Gastroesophageal sphincter (tissue), 4 donors: ENCODE measurements around the gene ARMC2. TPM values are rescaled to one million over a fixed set of nuclear protein-coding genes. Genes with fewer than 3 reads are reported as not detected.

Experiments used
- ATAC-seq: fragments of 150-250 bp; one replicate; pipeline ENCODE4 v1.9.1; 2016; ENCODE audit warnings: mild to moderate bottlenecking, moderate library complexity
- H3K27ac ChIP-seq, 4 donors: fragments of 200-600 bp; sonication (generic) in 3 of 4; 1 replicate in 3 of 4; 2 replicates in 1 of 4; pipeline ENCODE4 v1.5.1; 2016 to 2019
- H3K27me3 ChIP-seq: fragments of 200-600 bp; sonication (generic); one replicate; pipeline ENCODE4 v1.5.1; 2019
- H3K36me3 ChIP-seq, 2 donors: fragments of 200-600 bp; sonication (generic); one replicate each; pipeline ENCODE4 v1.5.1; 2019; ENCODE audit warnings: control low read depth in 1 of 2
- H3K4me1 ChIP-seq, 3 donors: fragments of 200-600 bp; sonication (generic); 1 replicate in 2 of 3; 2 replicates in 1 of 3; pipeline ENCODE4 v1.5.1; 2016 to 2019; ENCODE audit warnings: control low read depth in 2 of 3
- H3K4me3 ChIP-seq, 2 donors: fragments of 200-600 bp; sonication (generic); one replicate each; pipeline ENCODE4 v1.5.1; 2019; ENCODE audit warnings: mild to moderate bottlenecking in 1 of 2, moderate library complexity in 1 of 2
- H3K9me3 ChIP-seq, 3 donors: fragments of 200-600 bp; sonication (generic); one replicate each; pipeline ENCODE4 v1.5.1; 2017 to 2019; ENCODE audit warnings: control low read depth in 2 of 3
- EP300 ChIP-seq: sonication (generic); formaldehyde crosslinking; IDR thresholded peaks from one replicate; pipeline ENCODE4 v1.6.1; 2017; ENCODE audit warnings: antibody characterized with exemption, mild to moderate bottlenecking
- POLR2A ChIP-seq, 2 donors: fragments of 450-650 bp; IDR thresholded peaks; one replicate each; pipeline ENCODE4 v1.6.1; 2017; ENCODE audit warnings: antibody characterized with exemption in 2 of 2, mild to moderate bottlenecking in 2 of 2, moderate library complexity in 1 of 2
- POLR2AphosphoS5 ChIP-seq: sonication (generic); formaldehyde crosslinking; IDR thresholded peaks from one replicate; pipeline ENCODE4 v1.6.1; 2017; ENCODE audit warnings: antibody characterized with exemption
- WGBS, 2 donors: methylation state at CpG; one replicate each; pipeline ENCODE4 v1.1.5; 2018; ENCODE audit warnings: low coverage in 1 of 2; 5-methylcytosine and 5-hydroxymethylcytosine counted together
- total RNA-seq, 4 donors: library from RNA; depleted of rRNA; stranded (reverse); fragments of >200 nt; gene quantifications; one replicate each; pipeline ENCODE4 v1.1.0, GENCODE V29; 2016
- TF ChIP-seq, protein P1 (sequence below), 4 experiments: fragments of 200-600 bp in 2 of 4; fragments of 450-650 bp in 2 of 4; sonication (generic) in 1 of 4; IDR thresholded peaks; one replicate each; pipeline ENCODE4 v1.5.1; 2017 to 2019; ENCODE audit warnings: antibody characterized with exemption in 4 of 4, mild to moderate bottlenecking in 2 of 4, moderate library complexity in 2 of 4

ARMC2 gene
- total RNA-seq, 4 donors from 2014 or later, result 2.8 to 3.9 (median 3.5) TPM

DNA sequence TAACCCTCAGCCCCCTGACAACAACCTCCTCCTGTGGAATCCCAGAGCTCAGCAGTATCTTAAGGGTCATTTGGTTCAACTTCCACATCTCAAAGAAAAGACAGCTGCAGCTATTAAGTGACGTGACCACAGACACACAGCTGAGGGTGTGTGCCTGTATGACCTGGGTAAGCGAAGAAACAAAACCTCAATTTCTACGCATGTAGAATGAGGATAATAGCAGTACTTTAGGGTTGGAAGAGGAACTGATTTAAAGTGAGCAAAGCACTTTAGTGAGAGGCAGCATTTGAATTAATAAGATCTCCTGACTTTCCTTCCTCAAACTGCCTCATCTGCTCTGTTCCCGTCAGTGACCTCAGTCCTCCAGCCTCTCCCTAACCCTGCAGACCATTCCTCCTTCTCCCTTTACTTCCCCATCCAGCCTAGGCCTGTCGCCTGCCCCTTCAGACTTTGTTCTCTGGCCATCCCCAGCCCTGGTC is 6.8 kb upstream of the ARMC2 start:
- H3K27ac ChIP-seq, result peak overlapping the region in 3 of 4 donors; percentile 15 to 50 (median 22)
- ATAC-seq, result peak; percentile 77

DNA sequence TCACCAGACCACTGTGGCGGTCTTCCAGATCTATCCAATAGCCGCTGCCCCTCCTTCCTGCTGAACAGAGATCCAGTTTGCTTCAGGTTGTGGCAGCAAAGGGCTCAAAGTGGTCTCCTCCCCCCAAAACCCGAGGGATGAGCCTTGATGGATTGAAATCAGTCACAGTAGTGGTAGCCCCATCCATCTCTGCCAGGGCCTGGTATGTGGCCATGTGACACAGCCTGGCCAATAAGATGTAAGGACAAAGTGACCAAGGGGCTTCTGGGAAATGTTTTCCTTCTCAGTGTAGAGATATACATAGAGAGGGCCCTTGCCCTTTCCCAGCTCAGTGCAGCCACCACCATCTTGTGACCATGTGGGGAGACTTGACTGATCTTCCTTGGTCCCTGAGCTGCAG is 4.1 kb upstream of the ARMC2 start:
- ATAC-seq, result no peak
- Histone ChIP-seq H3K9me3 (no peaks in the 10 kb centered on the region), H3K27me3 (no peaks in the 10 kb centered on the region), H3K4me3 (no peak overlapping the region), H3K36me3 (no peaks in the 10 kb centered on the region), H3K4me1 (peaks cover 0 to 17% (median 3%) of the 10 kb centered on the region in 3 donors), H3K27ac (no peak overlapping the region)
- WGBS, 2 donors, result no CpG with 5 or more reads among the region's 3 CpGs
- TF ChIP-seq EP300, result no peak
- TF ChIP-seq, protein P1, sequence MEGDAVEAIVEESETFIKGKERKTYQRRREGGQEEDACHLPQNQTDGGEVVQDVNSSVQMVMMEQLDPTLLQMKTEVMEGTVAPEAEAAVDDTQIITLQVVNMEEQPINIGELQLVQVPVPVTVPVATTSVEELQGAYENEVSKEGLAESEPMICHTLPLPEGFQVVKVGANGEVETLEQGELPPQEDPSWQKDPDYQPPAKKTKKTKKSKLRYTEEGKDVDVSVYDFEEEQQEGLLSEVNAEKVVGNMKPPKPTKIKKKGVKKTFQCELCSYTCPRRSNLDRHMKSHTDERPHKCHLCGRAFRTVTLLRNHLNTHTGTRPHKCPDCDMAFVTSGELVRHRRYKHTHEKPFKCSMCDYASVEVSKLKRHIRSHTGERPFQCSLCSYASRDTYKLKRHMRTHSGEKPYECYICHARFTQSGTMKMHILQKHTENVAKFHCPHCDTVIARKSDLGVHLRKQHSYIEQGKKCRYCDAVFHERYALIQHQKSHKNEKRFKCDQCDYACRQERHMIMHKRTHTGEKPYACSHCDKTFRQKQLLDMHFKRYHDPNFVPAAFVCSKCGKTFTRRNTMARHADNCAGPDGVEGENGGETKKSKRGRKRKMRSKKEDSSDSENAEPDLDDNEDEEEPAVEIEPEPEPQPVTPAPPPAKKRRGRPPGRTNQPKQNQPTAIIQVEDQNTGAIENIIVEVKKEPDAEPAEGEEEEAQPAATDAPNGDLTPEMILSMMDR (IDR thresholded peaks at IDR 0.05), result no peak
- no peak for TF ChIP-seq POLR2A (IDR thresholded peaks at IDR 0.05)
- no peak for TF ChIP-seq POLR2AphosphoS5

More for the DNA sequence above, 6.8 kb upstream of the ARMC2 start:
- TF ChIP-seq, protein P1 (IDR thresholded peaks at IDR 0.05), result no peak
- TF ChIP-seq EP300, result no peak
- no peak for TF ChIP-seq POLR2A (IDR thresholded peaks at IDR 0.05)
- TF ChIP-seq POLR2AphosphoS5, result no peak
- Histone ChIP-seq H3K9me3 (no peaks in the 10 kb centered on the region), H3K27me3 (no peaks in the 10 kb centered on the region), H3K36me3 (no peaks in the 10 kb centered on the region), H3K4me3 (no peak overlapping the region), H3K4me1 (no peaks in the 10 kb centered on the region)
- WGBS, 2 donors, result 88 to 92% methylated on average over 4 to 5 of the region's 5 CpGs

DNA sequence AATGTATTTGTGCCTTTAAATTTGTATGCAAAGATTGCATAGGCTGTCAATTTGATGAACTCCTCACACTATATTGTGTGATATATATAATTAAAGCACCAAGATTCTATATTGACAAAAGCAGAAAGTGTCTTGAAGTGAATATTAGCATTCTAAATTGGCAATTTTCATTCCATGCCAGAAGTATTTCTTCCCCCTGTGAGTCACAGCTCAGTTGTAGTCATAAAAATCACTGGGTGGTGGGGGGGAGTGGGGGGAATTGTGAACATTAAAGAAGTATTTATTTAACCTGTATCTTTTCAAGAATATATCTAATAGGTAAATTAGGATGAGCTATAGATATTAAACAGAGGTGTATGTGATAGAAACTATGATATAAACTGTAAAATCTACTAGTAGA is 3.1 kb upstream of the ARMC2 start:
- no peak overlapping the region for H3K4me3 ChIP-seq
- ATAC-seq, result no peak
- TF ChIP-seq, protein P1 (IDR thresholded peaks at IDR 0.05), result no peak
- no peak for TF ChIP-seq EP300
- TF ChIP-seq POLR2AphosphoS5, result no peak
- TF ChIP-seq POLR2A (IDR thresholded peaks at IDR 0.05), result no peak
- H3K4me1 ChIP-seq, result peaks cover 0 to 27% (median 3%) of the 10 kb centered on the region in 3 donors
- H3K9me3 ChIP-seq, result no peaks in the 10 kb centered on the region
- H3K27me3 ChIP-seq, result no peaks in the 10 kb centered on the region
- no peak overlapping the region for H3K27ac ChIP-seq
- H3K36me3 ChIP-seq, result no peaks in the 10 kb centered on the region

DNA sequence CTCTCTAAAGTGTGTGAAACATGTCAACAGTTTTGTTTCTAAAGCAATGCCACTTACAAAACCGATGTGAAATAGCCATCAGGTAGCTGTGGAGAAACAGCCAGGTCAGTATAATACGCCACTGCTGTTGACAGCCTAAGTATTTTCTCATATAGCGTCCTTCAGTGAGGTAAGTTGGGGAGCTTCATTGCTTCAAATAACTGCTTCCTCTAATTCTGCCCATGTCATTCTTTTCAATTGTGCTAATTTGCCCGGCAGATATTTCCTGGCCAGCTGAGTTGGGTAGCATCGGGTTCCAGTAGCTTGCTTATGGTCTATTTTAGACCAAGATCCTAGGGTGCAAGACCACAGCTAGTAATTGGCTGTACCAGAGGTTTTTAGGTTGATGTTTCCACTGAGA is 2.1 kb upstream of the ARMC2 start:
- TF ChIP-seq, protein P1 (IDR thresholded peaks at IDR 0.05), result no peak
- TF ChIP-seq EP300, result no peak
- TF ChIP-seq POLR2A (IDR thresholded peaks at IDR 0.05), result no peak
- no peak for TF ChIP-seq POLR2AphosphoS5
- Histone ChIP-seq H3K27me3 (no peaks in the 10 kb centered on the region), H3K36me3 (no peaks in the 10 kb centered on the region), H3K4me3 (no peak overlapping the region), H3K27ac (no peak overlapping the region), H3K4me1 (peaks cover 0 to 36% (median 3%) of the 10 kb centered on the region in 3 donors), H3K9me3 (no peaks in the 10 kb centered on the region)
- 62 to 68% methylated on average over 5 of the region's 5 CpGs for WGBS, 2 donors
- ATAC-seq, result no peak

DNA sequence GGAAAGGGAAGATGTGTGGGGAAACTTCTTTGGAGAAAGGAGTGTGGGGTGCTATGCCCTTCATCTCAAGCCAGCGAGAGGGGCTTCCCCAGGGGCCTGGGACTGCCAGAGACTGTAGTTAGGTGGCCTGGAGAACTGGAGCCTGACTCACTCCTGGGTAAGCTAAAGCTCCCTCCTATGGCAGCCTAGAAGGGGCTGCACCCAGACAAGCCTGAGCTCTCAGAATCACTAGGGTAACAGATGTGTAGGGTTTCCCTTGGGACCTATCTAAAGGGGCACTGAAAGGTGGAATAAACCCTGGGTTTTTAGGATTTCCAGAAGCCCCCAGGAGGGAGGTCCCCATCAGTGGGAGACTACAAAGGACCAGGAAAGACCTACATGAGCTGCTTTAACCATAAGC is 1.6 kb upstream of the ARMC2 start:
- Histone ChIP-seq H3K36me3 (no peaks in the 10 kb centered on the region), H3K27ac (peak overlapping the region in 2 of 4 donors; percentile 4 to 18), H3K9me3 (no peaks in the 10 kb centered on the region), H3K4me3 (no peak overlapping the region), H3K4me1 (peaks cover 0 to 42% (median 3%) of the 10 kb centered on the region in 3 donors), H3K27me3 (no peaks in the 10 kb centered on the region)
- no peak for ATAC-seq
- 100% methylated on average over 1 of the region's 1 CpG; no CpG with 5 or more reads in 1 of the 2 donors for WGBS, 2 donors
- no peak for TF ChIP-seq POLR2AphosphoS5
- no peak for TF ChIP-seq EP300
- TF ChIP-seq POLR2A (IDR thresholded peaks at IDR 0.05), result no peak
